OCI-LY7 (cell line): ENCODE data around the gene LRRC75A. TPM values are rescaled to one million over a fixed set of nuclear protein-coding genes. Genes with fewer than 3 reads are reported as not detected.

Source experiments
- BruUV-seq: library from RNA; stranded (reverse); fragments of 400-500 nt; replicated peaks from 2 replicates; lab custom pipeline; 2021; lab: Mats Ljungman, UMichigan
- CTCF ChIA-PET: fragments of 300-600 bp; sonication (Branson Sonifier 250); formaldehyde crosslinking; loops from one replicate; lab custom pipeline; 2022; ENCODE audit warnings: antibody characterized with exemption; ENCODE audit not compliant: unreplicated experiment; lab: Charles Lee
- POLR2A ChIA-PET: fragments of 300-600 bp; sonication (Branson Sonifier 250); formaldehyde crosslinking; loops from one replicate; lab custom pipeline; 2022; ENCODE audit warnings: antibody characterized with exemption; lab: Charles Lee
- DNase-seq: peaks from one replicate; pipeline ENCODE4 v3.0.0-alpha.2; 2015; ENCODE audit warnings: low spot score
- H2AFZ ChIP-seq: fragments of 200-600 bp; sonication (generic), shearing (Covaris generic); 2 replicates; pipeline ENCODE4 v1.6.1; 2014; ENCODE audit warnings: mild to moderate bottlenecking, antibody characterized with exemption, low read length, moderate library complexity
- H3K27ac ChIP-seq: fragments of 200-600 bp; sonication (generic); 2 replicates; pipeline ENCODE4 v1.5.1; 2014; ENCODE audit warnings: mixed run types, low read depth, mild to moderate bottlenecking, moderate library complexity, low read length, inconsistent platforms; ENCODE audit not compliant: poor library complexity, severe bottlenecking
- H3K36me3 ChIP-seq: fragments of 200-600 bp; sonication (generic); 2 replicates; pipeline ENCODE4 v1.6.1; 2014; ENCODE audit warnings: mild to moderate bottlenecking, antibody characterized with exemption, low read length, moderate library complexity, mixed read lengths; ENCODE audit not compliant: insufficient read depth
- H3K4me1 ChIP-seq: fragments of 200-600 bp; sonication (generic); 2 replicates; pipeline ENCODE4 v1.5.1; 2014; ENCODE audit warnings: mild to moderate bottlenecking, low read length; ENCODE audit not compliant: insufficient read depth, poor library complexity, severe bottlenecking
- H3K4me2 ChIP-seq: fragments of 200-600 bp; sonication (generic); 2 replicates; pipeline ENCODE4 v1.6.1; 2014; ENCODE audit warnings: mild to moderate bottlenecking, low read length
- H3K4me3 ChIP-seq: fragments of 200-600 bp; sonication (generic); 2 replicates; pipeline ENCODE4 v1.5.1; 2014; ENCODE audit warnings: mild to moderate bottlenecking, low read depth, low read length; ENCODE audit not compliant: poor library complexity, severe bottlenecking
- H3K79me2 ChIP-seq: fragments of 200-600 bp; sonication (generic); 2 replicates; pipeline ENCODE4 v1.6.1; 2016; ENCODE audit warnings: low read depth, mild to moderate bottlenecking, low read length, moderate library complexity, mixed read lengths; ENCODE audit not compliant: insufficient read depth
- H3K9me2 ChIP-seq: fragments of 200-600 bp; sonication (generic); 2 replicates; pipeline ENCODE4 v1.6.1; 2016; ENCODE audit warnings: mild to moderate bottlenecking, low read length, mixed read lengths; ENCODE audit not compliant: insufficient read depth
- H3K9me3 ChIP-seq: fragments of 200-600 bp; sonication (generic); 2 replicates; pipeline ENCODE4 v1.6.1; 2014; ENCODE audit warnings: mild to moderate bottlenecking, mixed run types, low read length, mixed read lengths
- H4K20me1 ChIP-seq: fragments of 200-600 bp; sonication (generic); 2 replicates; pipeline ENCODE4 v1.6.1; 2014; ENCODE audit warnings: mild to moderate bottlenecking, antibody characterized with exemption, low read length, moderate library complexity, mixed read lengths; ENCODE audit not compliant: insufficient read depth
- EZH2phosphoT487 ChIP-seq: fragments of 200-600 bp; sonication (generic); IDR thresholded peaks from 2 replicates; pipeline ENCODE4 v1.6.1; 2018; ENCODE audit warnings: low read depth, borderline replicate concordance, mild to moderate bottlenecking, mixed run types, antibody characterized with exemption, low read length, moderate library complexity, mixed read lengths
- intact Hi-C: fragments of 100-400 bp; cut with micrococcal nuclease; formaldehyde crosslinking; loops from one replicate; pipeline ENCODE4 v1.10.0; 2022; ENCODE audit not compliant: unreplicated experiment
- total RNA-seq, 2 experiments: library from RNA; depleted of rRNA in 1 of 2; stranded (reverse); fragments of >200 nt in 1 of 2; shearing (Covaris generic) in 1 of 2; gene quantifications; 2 replicates each; pipeline ENCODE4 v1.2.3, GENCODE V29; 2014 to 2022
- TF ChIP-seq, protein P1 (sequence below): fragments of 200-600 bp; sonication (generic); conservative IDR thresholded peaks from 2 replicates; pipeline ENCODE4 v1.5.1; 2014; ENCODE audit warnings: mild to moderate bottlenecking, antibody characterized with exemption, low read length, moderate library complexity, mixed read lengths

LRRC75A gene
- total RNA-seq, 2 experiments from 2014 or later, result not detected

DNA sequence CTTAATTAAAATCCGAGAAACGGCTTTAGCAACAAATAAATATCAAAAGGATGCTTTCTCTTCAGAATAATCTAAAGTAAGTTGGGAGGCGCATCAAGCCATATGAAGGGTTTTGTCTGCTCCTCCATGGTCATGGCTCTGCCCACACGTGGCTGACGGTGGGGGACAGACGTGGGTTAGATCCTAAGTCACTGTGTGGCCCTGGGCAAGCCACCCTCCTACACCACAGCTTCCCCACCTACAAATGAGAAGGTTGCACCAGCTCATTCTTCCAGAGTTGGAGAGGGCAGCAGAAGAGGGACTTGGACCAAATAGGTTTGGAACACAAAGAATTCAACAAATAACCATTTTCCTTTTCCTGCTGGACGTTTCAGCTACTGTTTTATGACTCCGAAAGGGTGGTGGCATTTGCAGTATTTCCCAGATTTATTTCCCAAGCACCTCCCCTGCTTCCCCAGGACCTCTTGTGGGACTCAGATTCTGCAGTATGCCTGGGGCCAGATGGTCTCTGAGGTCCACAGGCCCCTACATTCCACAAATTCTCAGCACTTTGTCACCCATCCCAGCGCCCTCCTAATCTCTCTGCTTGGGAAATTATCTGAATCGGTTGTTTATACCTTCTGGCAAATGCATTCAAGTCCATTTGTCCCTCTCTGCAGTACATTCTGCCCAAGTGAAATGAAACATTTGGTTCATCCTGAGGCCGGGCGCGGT, 17.8 kb downstream of the LRRC75A start:
- H3K27ac ChIP-seq, result no peak overlapping the region
- no peaks in the 10 kb centered on the region for H3K79me2 ChIP-seq
- intact Hi-C loops, result no loop called here
- no peak overlapping the region for H3K4me3 ChIP-seq
- TF ChIP-seq EZH2phosphoT487, result no peak
- TF ChIP-seq, protein P1, sequence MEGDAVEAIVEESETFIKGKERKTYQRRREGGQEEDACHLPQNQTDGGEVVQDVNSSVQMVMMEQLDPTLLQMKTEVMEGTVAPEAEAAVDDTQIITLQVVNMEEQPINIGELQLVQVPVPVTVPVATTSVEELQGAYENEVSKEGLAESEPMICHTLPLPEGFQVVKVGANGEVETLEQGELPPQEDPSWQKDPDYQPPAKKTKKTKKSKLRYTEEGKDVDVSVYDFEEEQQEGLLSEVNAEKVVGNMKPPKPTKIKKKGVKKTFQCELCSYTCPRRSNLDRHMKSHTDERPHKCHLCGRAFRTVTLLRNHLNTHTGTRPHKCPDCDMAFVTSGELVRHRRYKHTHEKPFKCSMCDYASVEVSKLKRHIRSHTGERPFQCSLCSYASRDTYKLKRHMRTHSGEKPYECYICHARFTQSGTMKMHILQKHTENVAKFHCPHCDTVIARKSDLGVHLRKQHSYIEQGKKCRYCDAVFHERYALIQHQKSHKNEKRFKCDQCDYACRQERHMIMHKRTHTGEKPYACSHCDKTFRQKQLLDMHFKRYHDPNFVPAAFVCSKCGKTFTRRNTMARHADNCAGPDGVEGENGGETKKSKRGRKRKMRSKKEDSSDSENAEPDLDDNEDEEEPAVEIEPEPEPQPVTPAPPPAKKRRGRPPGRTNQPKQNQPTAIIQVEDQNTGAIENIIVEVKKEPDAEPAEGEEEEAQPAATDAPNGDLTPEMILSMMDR, result no peak
- no peak overlapping the region for H2AFZ ChIP-seq
- H3K4me1 ChIP-seq, result no peaks in the 10 kb centered on the region
- H3K9me3 ChIP-seq, result no peaks in the 10 kb centered on the region
- H3K36me3 ChIP-seq, result no peaks in the 10 kb centered on the region
- BruUV-seq, result no TSS peak
- no peaks in the 10 kb centered on the region for H4K20me1 ChIP-seq
- no peak for DNase-seq
- CTCF ChIA-PET, result no interaction called here
- H3K4me2 ChIP-seq, result no peak overlapping the region
- POLR2A ChIA-PET, result interaction anchor here (0.6 kb wide), 1 partner anchor 574 kb away, joined by 3 read pairs; no protein-coding TSS in a partner anchor
- no peaks in the 10 kb centered on the region for H3K9me2 ChIP-seq

DNA sequence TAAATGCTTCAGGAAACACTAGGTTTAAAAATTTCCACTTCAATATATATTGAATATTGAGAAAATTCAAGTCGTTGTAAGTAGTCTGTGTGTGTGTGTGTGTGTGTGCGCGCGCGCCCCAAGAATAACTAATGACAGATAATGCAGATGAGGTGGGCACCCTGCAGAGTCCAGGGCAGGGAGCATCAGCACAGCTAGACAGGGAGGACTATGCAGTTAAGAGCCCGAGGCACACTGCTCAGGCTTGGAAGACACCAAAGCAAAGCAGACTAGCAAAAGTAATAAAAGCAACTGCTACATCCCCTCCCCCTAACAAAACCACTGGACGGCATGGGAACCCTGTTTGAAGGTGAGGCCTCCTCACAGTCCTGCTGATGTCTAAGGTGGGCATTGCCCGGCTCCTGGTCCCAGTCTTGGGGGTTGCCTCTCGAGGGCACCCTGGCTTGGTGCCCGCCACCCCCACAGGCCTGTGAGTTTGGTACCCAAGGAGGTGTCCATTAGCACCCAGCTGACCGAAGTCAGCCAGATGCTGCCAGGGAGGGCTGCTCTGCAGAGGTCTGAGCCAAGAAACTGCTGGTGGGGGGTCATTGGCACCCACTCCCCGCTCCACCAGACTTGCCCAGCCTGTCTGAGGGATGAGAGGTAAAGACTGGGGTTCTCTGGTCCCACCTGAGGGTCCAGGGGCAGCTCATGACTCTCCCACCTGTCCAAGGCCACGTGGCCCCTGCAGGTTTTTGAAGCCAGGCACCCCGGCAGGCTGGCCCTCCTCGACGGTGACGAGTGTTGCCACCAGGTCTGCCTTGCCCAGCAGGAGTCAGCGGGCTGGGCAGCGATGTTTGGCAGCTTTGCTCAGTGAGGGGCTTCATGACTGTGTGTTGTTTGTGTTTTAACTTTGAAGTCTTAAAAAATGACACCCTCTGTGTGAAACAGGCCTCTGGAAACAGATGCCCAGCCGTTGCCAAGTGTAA, 18.7 kb downstream of the LRRC75A start:
- Histone ChIP-seq H3K9me2 (no peaks in the 10 kb centered on the region), H3K27ac (no peak overlapping the region), H4K20me1 (no peaks in the 10 kb centered on the region), H3K9me3 (no peaks in the 10 kb centered on the region), H2AFZ (no peak overlapping the region), H3K4me3 (no peak overlapping the region), H3K4me1 (no peaks in the 10 kb centered on the region), H3K79me2 (no peaks in the 10 kb centered on the region), H3K4me2 (no peak overlapping the region), H3K36me3 (no peaks in the 10 kb centered on the region)
- CTCF ChIA-PET, result interaction anchor here (0.6 kb wide), 1 partner anchor 1875 kb away, joined by 3 read pairs; no protein-coding TSS in a partner anchor
- no peak for DNase-seq
- BruUV-seq, result no TSS peak
- TF ChIP-seq EZH2phosphoT487, result no peak
- TF ChIP-seq, protein P1, result no peak
- POLR2A ChIA-PET, result no interaction called here
- intact Hi-C loops, result no loop called here
